Natural killer cell treated with Interleukin-12 subunit alpha and Interleukin-12 subunit beta and Interleukin-15 and Interleukin-18, amount 100 ng/mL, for 72 hours (primary cell): ENCODE results near the gene PGRMC2. TPM values are rescaled to one million over a fixed set of nuclear protein-coding genes. Genes with fewer than 3 reads are reported as not detected.
"Not testable (repeated sequence)": the region's sequence is repeated elsewhere in the genome, so short reads cannot be mapped to it uniquely, and the experiment has no call there.

Experiments
- ATAC-seq, 2 donors: fragments of 150-1000 bp; cut with Tn5 transposase in 1 of 2; sonication (Bioruptor Pico), chemical (Tn5 transposase) in 1 of 2; 2 replicates each; pipeline ENCODE4 v1.10.0; 2021
- DNase-seq: peaks from one replicate; pipeline ENCODE4 v3.0.0; 2022; ENCODE audit warnings: low spot score
- H3K27ac Mint-ChIP-seq, 2 donors: 1 replicate in 1 of 2; 2 replicates in 1 of 2; pipeline ENCODE4 v1.8.0; 2022; ENCODE audit warnings: mixed read lengths in 2 of 2, mild to moderate bottlenecking in 1 of 2, moderate library complexity in 1 of 2
- H3K27me3 Mint-ChIP-seq, 2 donors: 1 replicate in 1 of 2; 2 replicates in 1 of 2; pipeline ENCODE4 v1.8.0; 2022; ENCODE audit warnings: mixed read lengths in 2 of 2
- H3K36me3 Mint-ChIP-seq: one replicate; pipeline ENCODE4 v1.8.0; 2022; ENCODE audit warnings: mixed read lengths
- H3K4me1 Mint-ChIP-seq, 2 donors: 1 replicate in 1 of 2; 2 replicates in 1 of 2; pipeline ENCODE4 v1.8.0; 2022; ENCODE audit warnings: low read depth in 2 of 2, mixed read lengths in 2 of 2, mild to moderate bottlenecking in 1 of 2
- H3K4me3 Mint-ChIP-seq: one replicate; pipeline ENCODE4 v1.8.0; 2022; ENCODE audit warnings: mixed read lengths
- H3K9me3 Mint-ChIP-seq: 2 replicates; pipeline ENCODE4 v1.8.0; 2022; ENCODE audit warnings: mixed read lengths
- total RNA-seq, 2 donors: library from RNA; stranded (reverse); gene quantifications; one replicate each; pipeline ENCODE4 v1.2.3, GENCODE V29; 2022

Gene PGRMC2
- total RNA-seq, 2 donors from 2014 or later, result 29.4 to 32.2 TPM

DNA sequence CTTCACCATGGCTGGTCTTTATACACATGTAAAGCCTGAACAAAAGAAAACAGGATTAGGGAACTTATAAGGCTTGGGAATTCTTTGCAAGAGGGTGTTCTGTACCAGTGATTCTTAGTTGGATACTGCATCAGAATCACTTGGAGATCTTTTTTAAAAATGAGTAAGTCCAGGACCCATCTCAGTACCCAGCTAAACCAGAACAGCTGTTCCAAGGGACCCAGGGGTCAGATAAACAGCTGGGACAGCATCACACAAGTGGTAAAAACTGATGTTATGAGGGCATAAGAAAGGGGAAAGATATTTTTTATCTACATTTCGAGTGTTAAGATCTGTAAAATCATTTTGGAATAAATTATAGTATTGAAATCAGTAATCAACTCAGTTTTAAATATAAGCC lies 16.1 kb downstream of the PGRMC2 start:
- H3K4me3 Mint-ChIP-seq, result no peak overlapping the region
- H3K4me1 Mint-ChIP-seq, result no peaks in the 10 kb centered on the region
- H3K9me3 Mint-ChIP-seq, result no peaks in the 10 kb centered on the region
- H3K36me3 Mint-ChIP-seq, result peaks cover 8% of the 10 kb centered on the region
- H3K27ac Mint-ChIP-seq, result no peak overlapping the region
- DNase-seq (no peak), ATAC-seq (no peak)
- no peaks in the 10 kb centered on the region for H3K27me3 Mint-ChIP-seq

DNA sequence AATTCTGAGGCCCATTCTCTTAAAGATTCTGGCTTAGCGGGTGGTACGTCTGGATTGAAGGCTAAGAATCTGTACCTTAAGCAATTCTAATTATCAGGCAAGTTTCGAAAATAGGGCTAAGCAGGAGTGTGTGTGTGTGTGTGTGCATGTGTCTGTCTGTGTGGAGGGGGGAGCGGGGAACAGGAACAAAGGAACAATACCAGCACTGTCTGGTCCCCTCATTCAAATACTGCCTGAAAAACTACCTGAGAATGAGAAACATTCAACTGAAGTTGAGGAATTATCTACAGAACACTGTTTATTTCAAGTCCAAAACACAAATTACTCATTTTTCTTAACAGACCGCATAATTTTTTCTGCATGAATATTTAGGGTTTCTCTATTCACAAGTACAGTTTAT lies 18.6 kb downstream of the PGRMC2 start:
- no peaks in the 10 kb centered on the region for H3K27me3 Mint-ChIP-seq

DNA sequence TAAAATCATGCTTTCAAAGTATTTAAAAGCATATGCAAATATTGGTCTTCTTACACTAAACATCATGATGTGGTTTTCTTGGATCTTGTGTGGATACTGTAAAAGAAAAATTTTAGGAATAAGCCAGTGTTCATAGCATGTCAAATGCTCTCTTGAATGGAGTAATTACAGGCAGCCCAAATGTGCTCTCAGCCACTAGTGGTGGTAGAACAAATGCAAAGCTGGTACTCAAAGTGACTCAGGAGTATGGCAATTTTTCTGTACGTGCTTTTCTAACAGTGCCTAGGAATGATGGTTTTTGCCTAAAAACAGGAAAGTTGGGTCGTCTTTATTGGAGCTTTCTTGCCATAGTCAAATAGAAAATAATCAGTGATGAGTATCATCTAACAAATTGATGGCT lies 19.9 kb downstream of the PGRMC2 start:
- peaks cover 0 to 7% of the 10 kb centered on the region in 2 donors for H3K27me3 Mint-ChIP-seq
- H3K4me3 Mint-ChIP-seq, result no peak overlapping the region
- no peak for ATAC-seq
- H3K9me3 Mint-ChIP-seq, result peaks cover 5% of the 10 kb centered on the region
- peaks cover 20% of the 10 kb centered on the region for H3K36me3 Mint-ChIP-seq
- H3K27ac Mint-ChIP-seq, result no peak overlapping the region
- no peaks in the 10 kb centered on the region for H3K4me1 Mint-ChIP-seq
- no peak for DNase-seq

More for the DNA sequence above, 18.6 kb downstream of the PGRMC2 start:
- H3K27ac Mint-ChIP-seq, result no peak overlapping the region
- ATAC-seq (no peak), DNase-seq (no peak)
- peaks cover 5% of the 10 kb centered on the region for H3K9me3 Mint-ChIP-seq
- peaks cover 15% of the 10 kb centered on the region for H3K36me3 Mint-ChIP-seq
- no peak overlapping the region for H3K4me3 Mint-ChIP-seq
- H3K4me1 Mint-ChIP-seq, result no peaks in the 10 kb centered on the region

DNA sequence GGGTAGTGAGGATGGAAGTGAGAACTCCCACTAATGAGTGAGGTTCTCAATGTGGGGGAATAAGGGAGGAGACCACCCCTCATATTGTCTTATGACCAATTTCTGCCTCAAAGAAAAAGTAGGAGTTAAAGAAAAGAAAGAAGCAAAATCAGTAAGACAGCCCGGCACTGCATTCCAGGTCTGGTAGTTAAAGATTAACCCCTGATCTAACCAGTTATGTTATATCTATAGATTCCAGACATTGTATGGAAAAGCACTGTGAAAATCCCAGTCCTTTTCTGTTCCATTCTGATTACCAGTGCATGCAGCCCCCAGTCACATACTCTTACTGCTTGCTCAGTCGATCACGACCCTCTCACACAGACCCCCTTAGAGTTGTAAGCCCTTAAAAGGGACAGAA lies 20.4 kb downstream of the PGRMC2 start:
- not testable (repeated sequence) for ATAC-seq, DNase-seq, H3K4me1 Mint-ChIP-seq, H3K27ac Mint-ChIP-seq, H3K4me3 Mint-ChIP-seq, H3K9me3 Mint-ChIP-seq, H3K27me3 Mint-ChIP-seq
- peaks cover 20% of the 10 kb centered on the region for H3K36me3 Mint-ChIP-seq

DNA sequence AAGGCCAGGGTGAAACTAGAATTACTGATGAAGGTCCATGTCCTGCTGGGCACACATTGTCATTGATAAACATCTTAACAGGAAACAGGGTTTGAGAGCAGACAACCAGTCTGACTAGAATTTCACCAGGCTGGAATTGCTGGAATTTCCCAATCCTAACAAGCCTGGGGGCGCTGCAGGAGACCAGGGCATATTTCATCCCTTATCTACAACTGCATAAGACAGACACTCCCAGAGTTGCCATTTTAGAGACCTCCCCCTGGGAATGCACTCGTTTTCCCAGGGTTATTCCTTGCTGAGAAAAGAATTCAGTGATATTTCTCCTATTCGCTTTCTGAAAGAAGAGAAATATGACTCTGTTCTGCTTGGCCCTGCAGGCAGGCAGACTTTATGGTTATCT lies 22.1 kb downstream of the PGRMC2 start:
- not testable (repeated sequence) for H3K27ac Mint-ChIP-seq, H3K4me1 Mint-ChIP-seq, ATAC-seq, H3K9me3 Mint-ChIP-seq, DNase-seq, H3K4me3 Mint-ChIP-seq
- H3K36me3 Mint-ChIP-seq, result peaks cover 21% of the 10 kb centered on the region
- peaks cover 8 to 23% of the 10 kb centered on the region in 2 donors for H3K27me3 Mint-ChIP-seq

DNA sequence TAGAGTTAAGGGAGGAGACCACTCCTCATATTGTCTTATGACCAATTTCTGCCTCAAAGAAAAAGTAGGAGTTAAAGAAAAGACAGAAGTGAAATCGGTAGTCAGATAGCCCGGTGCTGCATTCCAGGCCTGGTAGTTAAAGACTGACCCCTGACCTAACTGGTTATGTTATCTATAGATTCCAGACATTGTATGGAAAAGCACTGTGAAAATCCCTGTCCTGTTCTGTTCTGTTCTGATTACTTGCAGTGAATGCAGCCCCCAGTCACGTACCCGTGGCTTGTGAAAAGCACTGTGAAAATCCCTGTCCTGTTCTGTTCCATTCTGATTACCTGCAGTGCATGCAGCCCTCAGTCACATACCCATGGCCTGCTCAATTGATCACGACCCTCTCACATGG lies 27.7 kb downstream of the PGRMC2 start:
- not testable (repeated sequence) for ATAC-seq, DNase-seq, H3K9me3 Mint-ChIP-seq, H3K4me3 Mint-ChIP-seq, H3K27ac Mint-ChIP-seq, H3K4me1 Mint-ChIP-seq
- Mint-ChIP-seq H3K36me3 (peaks cover 13% of the 10 kb centered on the region), H3K27me3 (peaks cover 10 to 25% of the 10 kb centered on the region in 2 donors)

DNA sequence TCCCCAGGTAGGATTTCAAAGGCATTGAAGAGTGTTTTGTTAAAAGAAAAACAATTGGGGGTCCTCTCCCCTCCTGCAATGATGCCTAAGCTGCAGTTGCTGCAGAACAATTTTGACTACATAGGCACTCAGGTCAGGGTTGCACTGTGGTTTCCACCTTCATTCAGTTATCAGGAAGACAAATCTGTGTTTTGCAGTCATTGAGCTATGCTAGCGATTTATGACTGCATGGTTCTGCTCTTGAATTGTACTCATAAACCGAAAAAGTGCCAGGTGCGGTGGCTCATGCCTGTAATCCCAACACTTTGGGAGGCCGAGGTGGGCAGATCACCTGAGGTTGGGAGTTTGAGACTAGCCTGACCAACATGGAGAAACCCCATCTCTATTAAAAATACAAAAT lies 29.4 kb downstream of the PGRMC2 start:
- not testable (repeated sequence) for ATAC-seq, H3K36me3 Mint-ChIP-seq, H3K4me1 Mint-ChIP-seq, H3K27ac Mint-ChIP-seq, DNase-seq, H3K4me3 Mint-ChIP-seq, H3K9me3 Mint-ChIP-seq
- peaks cover 11 to 31% of the 10 kb centered on the region in 2 donors for H3K27me3 Mint-ChIP-seq

DNA sequence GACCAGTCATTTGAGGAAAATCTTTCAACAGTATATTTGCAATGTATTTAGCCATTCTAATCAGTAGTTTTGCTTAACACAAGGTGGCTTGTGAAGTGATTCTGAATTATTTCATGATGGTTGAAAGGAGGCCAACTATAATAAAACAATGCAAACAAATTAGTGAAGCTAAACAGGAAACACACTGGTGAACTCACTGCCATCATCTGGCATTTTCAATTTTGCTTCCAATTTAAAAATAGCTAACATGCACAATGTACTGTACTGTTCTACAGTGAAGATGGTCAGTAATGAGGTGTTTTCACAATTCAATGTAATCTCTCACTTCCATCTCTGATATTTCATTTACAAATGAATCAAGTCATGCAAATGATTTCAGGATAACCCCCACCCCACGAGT lies 31.1 kb downstream of the PGRMC2 start:
- DNase-seq (no peak), ATAC-seq (no peak)
- no peaks in the 10 kb centered on the region for H3K4me1 Mint-ChIP-seq
- H3K36me3 Mint-ChIP-seq, result peaks cover 7% of the 10 kb centered on the region
- H3K9me3 Mint-ChIP-seq, result no peaks in the 10 kb centered on the region
- H3K27me3 Mint-ChIP-seq, result peaks cover 12 to 29% of the 10 kb centered on the region in 2 donors
- no peak overlapping the region for H3K4me3 Mint-ChIP-seq
- no peak overlapping the region for H3K27ac Mint-ChIP-seq

DNA sequence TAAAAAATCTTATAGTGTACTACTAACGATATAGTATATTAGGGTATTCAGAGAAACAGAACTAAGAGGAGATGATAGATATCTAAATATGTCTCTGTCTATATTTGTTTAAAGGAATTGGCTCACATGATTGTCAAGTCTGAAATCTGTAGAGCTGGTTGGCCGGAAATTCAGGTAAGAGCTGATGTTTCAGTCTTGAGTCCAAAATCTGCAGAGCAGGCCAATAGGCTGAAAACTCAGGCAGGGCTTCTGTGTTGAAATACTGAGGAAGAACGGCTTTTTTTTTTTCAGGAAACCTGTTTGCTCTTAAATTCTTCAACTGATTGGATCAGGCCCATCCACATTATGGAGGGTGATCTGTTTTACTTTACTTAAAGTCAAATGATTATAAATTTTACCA lies 31.7 kb downstream of the PGRMC2 start:
- Mint-ChIP-seq H3K27ac (no peak overlapping the region), H3K27me3 (peaks cover 9 to 23% of the 10 kb centered on the region in 2 donors), H3K4me1 (no peaks in the 10 kb centered on the region), H3K36me3 (peaks cover 2% of the 10 kb centered on the region), H3K9me3 (no peaks in the 10 kb centered on the region), H3K4me3 (no peak overlapping the region)
- ATAC-seq, result no peak
- no peak for DNase-seq

DNA sequence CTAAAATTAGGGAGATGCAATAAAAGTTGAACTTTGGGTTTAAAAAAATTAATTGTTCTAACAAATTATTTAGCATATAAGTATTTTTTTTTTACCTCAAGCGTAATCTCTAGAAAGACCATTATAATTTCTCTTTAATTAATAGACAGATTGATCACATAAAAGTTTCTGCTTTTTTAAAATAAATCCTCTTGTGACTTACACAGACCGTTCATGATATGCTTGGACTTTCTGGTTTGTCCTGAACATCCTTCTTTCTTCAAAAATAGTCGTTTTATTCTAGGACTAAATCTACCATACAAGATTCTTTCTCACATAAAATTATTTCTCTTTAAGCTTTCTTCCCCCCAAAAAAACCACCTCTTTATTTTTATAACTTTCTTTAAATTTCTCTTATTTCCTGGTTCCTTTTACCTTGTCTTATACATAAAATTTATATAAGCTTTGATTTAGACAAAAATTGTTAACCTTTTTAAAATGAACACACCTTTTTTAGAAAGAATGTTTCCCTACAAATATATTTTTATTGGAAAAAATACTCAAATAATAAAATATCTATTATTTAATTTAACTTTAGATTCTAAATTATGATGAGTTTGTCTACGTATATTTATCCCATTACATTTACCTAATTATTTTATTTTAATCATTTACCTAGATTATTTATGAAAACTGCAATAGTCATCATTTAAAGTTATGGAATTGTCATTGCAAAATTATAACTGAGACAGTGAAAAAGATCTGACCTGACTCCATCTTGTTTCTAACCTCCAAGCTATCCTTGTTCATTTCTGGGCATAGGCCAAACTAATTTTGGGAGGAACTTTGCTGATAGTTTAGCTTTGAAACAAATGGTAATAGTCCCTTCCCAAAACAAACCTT lies 37.6 kb downstream of the PGRMC2 start:
- H3K4me3 Mint-ChIP-seq, result no peak overlapping the region
- no peak for ATAC-seq
- no peak for DNase-seq
- no peak overlapping the region for H3K27ac Mint-ChIP-seq
- no peaks in the 10 kb centered on the region for H3K4me1 Mint-ChIP-seq
- H3K36me3 Mint-ChIP-seq, result peaks cover 4% of the 10 kb centered on the region
- peaks cover 2% of the 10 kb centered on the region for H3K9me3 Mint-ChIP-seq
- peaks cover 14 to 34% of the 10 kb centered on the region in 2 donors for H3K27me3 Mint-ChIP-seq

DNA sequence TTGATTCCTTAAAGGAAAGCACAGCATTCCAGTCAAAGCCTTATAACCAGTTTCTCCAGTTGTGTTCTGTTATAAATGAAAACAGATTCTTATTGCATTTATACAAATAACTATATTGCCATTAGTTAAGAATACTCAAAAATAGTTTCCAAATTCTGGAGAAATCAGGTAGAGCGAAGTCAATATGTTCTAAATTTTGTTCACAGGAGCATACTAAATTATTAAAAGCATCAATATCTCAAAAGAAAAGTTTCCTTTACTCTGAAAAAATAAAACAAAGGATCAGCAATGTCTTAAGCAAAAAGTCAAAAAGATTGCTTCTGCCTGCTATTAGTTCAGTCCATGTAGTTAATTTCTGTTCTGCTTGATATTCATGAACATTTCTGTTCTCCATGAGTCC lies 39.7 kb downstream of the PGRMC2 start:
- Mint-ChIP-seq H3K4me3 (no peak overlapping the region), H3K27me3 (peaks cover 14 to 37% of the 10 kb centered on the region in 2 donors), H3K4me1 (no peaks in the 10 kb centered on the region), H3K27ac (no peak overlapping the region), H3K9me3 (peaks cover 2% of the 10 kb centered on the region), H3K36me3 (peaks cover 4% of the 10 kb centered on the region)
- no peak for ATAC-seq
- DNase-seq, result no peak

DNA sequence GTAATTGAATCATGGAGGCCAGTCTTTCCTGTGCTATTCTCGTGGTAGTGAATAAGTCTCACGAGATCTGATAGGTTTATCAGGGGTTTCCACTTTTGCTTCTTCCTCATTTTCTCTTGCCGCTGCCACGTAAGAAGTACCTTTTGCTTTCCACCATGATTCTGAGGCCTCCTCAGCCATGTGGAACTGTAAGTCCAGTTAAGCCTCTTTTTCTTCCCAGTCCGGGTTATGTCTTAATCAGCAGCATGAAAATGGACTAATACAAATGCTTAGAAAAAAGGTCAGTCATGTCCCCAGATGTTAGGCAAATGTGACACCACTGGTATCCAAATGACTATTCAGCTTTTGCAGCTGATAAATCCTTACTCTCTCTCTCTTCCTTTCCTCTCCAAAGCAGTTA lies 42.2 kb downstream of the PGRMC2 start:
- not testable (repeated sequence) for H3K9me3 Mint-ChIP-seq, DNase-seq, ATAC-seq, H3K36me3 Mint-ChIP-seq, H3K4me3 Mint-ChIP-seq, H3K27ac Mint-ChIP-seq, H3K4me1 Mint-ChIP-seq
- peaks cover 12 to 41% of the 10 kb centered on the region in 2 donors for H3K27me3 Mint-ChIP-seq

DNA sequence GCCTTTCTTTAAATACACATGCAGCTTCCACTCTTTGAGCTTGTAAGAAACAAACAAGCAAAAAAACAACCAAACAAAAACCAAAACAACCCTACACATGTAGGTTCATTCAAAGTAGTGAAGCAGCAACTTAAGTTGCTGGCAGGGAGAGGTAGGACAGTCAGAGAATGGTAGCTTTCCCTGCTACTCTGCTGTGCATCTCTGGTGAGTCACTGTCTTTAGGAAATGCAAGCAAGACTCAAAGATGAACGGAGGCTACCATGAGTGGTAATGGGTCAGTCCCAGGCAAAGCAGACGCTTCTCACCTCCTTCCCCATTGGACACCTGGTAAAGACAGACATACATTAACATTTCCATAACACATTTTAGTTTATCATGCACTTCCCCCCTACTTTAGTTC lies 43.2 kb downstream of the PGRMC2 start:
- Mint-ChIP-seq H3K9me3 (peaks cover 2% of the 10 kb centered on the region), H3K4me3 (no peak overlapping the region), H3K27ac (no peak overlapping the region), H3K36me3 (peaks cover 4% of the 10 kb centered on the region), H3K4me1 (no peaks in the 10 kb centered on the region), H3K27me3 (peaks cover 12 to 41% of the 10 kb centered on the region in 2 donors)
- DNase-seq (no peak), ATAC-seq (no peak)

DNA sequence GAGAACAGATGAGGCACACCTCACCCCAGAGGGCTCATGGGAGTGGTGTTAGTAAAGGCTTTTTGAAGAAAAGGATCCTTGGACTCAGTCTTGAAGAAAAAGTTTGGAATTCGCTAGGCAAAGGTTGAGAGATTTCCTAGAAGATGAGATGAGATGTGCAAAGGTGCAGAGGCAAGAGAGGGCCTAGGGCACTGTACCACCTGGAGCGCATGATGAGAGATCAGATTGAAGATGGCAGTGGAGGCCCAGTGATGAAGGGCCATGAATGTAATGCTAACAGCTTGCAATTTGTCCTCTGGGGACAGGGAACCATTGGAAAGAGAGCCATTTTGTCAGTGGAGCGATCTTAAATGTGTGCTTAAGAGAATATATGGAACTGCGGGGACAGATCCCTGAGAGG lies 45.0 kb downstream of the PGRMC2 start:
- Mint-ChIP-seq H3K27ac (no peak overlapping the region), H3K36me3 (no peaks in the 10 kb centered on the region), H3K4me1 (no peaks in the 10 kb centered on the region), H3K9me3 (no peaks in the 10 kb centered on the region), H3K27me3 (peaks cover 16 to 41% of the 10 kb centered on the region in 2 donors), H3K4me3 (no peak overlapping the region)
- DNase-seq (no peak), ATAC-seq (no peak)
